DND-41 (cell line): ENCODE measurements around the gene GRM7.

Source experiments
- EZH2 ChIP-seq: IDR thresholded peaks from 3 replicates; pipeline ENCODE4 v1.6.1; 2012; ENCODE audit warnings: borderline replicate concordance, low read depth, mild to moderate bottlenecking, moderate library complexity, low read length, inconsistent platforms; ENCODE audit not compliant: severe bottlenecking
- TF ChIP-seq, protein P1 (sequence below): IDR thresholded peaks from 2 replicates; pipeline ENCODE4 v1.5.1; 2012; ENCODE audit warnings: borderline replicate concordance, low read length, moderate library complexity, mild to moderate bottlenecking; ENCODE audit not compliant: poor library complexity, severe bottlenecking; ENCODE audit errors: extremely low read depth

- TF ChIP-seq, protein P1, sequence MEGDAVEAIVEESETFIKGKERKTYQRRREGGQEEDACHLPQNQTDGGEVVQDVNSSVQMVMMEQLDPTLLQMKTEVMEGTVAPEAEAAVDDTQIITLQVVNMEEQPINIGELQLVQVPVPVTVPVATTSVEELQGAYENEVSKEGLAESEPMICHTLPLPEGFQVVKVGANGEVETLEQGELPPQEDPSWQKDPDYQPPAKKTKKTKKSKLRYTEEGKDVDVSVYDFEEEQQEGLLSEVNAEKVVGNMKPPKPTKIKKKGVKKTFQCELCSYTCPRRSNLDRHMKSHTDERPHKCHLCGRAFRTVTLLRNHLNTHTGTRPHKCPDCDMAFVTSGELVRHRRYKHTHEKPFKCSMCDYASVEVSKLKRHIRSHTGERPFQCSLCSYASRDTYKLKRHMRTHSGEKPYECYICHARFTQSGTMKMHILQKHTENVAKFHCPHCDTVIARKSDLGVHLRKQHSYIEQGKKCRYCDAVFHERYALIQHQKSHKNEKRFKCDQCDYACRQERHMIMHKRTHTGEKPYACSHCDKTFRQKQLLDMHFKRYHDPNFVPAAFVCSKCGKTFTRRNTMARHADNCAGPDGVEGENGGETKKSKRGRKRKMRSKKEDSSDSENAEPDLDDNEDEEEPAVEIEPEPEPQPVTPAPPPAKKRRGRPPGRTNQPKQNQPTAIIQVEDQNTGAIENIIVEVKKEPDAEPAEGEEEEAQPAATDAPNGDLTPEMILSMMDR, result no peak
- TF ChIP-seq EZH2, result no peak
Measured at GRCh38 chr3:7518026-7518425, 657.1 kb downstream of the GRM7 start.
